ENCODE measurements around the gene WIPI1.

GRCh38 chr17:68418876-68419275, 38.4 kb downstream of the WIPI1 start:
- no peak for TF ChIP-seq EZH2 (IDR thresholded peaks at IDR 0.05; ENCODE audit: low read length)
- TF ChIP-seq CTCF (optimal IDR thresholded peaks at IDR 0.05 in 1 of 3, IDR thresholded peaks at IDR 0.05 in 1 of 3, conservative IDR thresholded peaks at IDR 0.05 in 1 of 3; ENCODE audit: extremely low read depth in 1 of 3, insufficient read depth in 2 of 3, low read length in 3 of 3), result no peak

Measured in keratinocyte (primary cell).